Nephron progenitor cell (in vitro differentiated cells): ENCODE measurements around the gene EFHD1.
A peak's percentile ranks its signal among the peaks of the same experiment; 100 is the strongest.
"Not testable (repeated sequence)": the region's sequence is repeated elsewhere in the genome, so short reads cannot be mapped to it uniquely, and the experiment has no call there.

Experiments used
- DNase-seq: peaks from one replicate; pipeline ENCODE4 v3.0.0; 2021
- H3K27ac Mint-ChIP-seq: 2 replicates; pipeline ENCODE4 v1.8.0; 2021; ENCODE audit warnings: mild to moderate bottlenecking, moderate library complexity, mixed read lengths
- H3K27me3 Mint-ChIP-seq: 2 replicates; pipeline ENCODE4 v1.8.0; 2021; ENCODE audit warnings: mild to moderate bottlenecking, low read depth, mixed read lengths; ENCODE audit not compliant: poor library complexity
- H3K36me3 Mint-ChIP-seq: 2 replicates; pipeline ENCODE4 v1.8.0; 2021; ENCODE audit warnings: low read depth, mixed read lengths
- H3K4me1 Mint-ChIP-seq: 2 replicates; pipeline ENCODE4 v1.8.0; 2021; ENCODE audit warnings: mixed read lengths
- H3K4me3 Mint-ChIP-seq: 2 replicates; pipeline ENCODE4 v1.8.0; 2021; ENCODE audit warnings: mild to moderate bottlenecking, moderate library complexity, mixed read lengths
- H3K9me3 Mint-ChIP-seq: 2 replicates; pipeline ENCODE4 v1.8.0; 2021; ENCODE audit warnings: mild to moderate bottlenecking, moderate library complexity, mixed read lengths
- CTCF ChIP-seq: fragments of 200-600 bp; sonication (generic); IDR thresholded peaks from 2 replicates; pipeline ENCODE4 v1.5.0; 2021; ENCODE audit warnings: antibody characterized with exemption

The EFHD1 gene

GRCh38 chr2:232687382-232688160 lies 54.2 kb downstream of the EFHD1 start:
- no peak for DNase-seq
- peaks cover 15% of the 10 kb centered on the region for H3K27me3 Mint-ChIP-seq
- TF ChIP-seq CTCF, result no peak
- H3K27ac Mint-ChIP-seq, result no peak overlapping the region
- H3K4me3 Mint-ChIP-seq, result no peak overlapping the region
- H3K4me1 Mint-ChIP-seq, result no peaks in the 10 kb centered on the region
- no peaks in the 10 kb centered on the region for H3K9me3 Mint-ChIP-seq
- no peaks in the 10 kb centered on the region for H3K36me3 Mint-ChIP-seq

- no peak for TF ChIP-seq CTCF
- Mint-ChIP-seq H3K27me3 (peaks cover 10% of the 10 kb centered on the region), H3K36me3 (no peaks in the 10 kb centered on the region), H3K4me1 (no peaks in the 10 kb centered on the region), H3K9me3 (no peaks in the 10 kb centered on the region), H3K27ac (no peak overlapping the region), H3K4me3 (no peak overlapping the region)
- no peak for DNase-seq
These were observed 54.8 kb downstream of the EFHD1 start for GRCh38 chr2:232688201-232688600.

GRCh38 chr2:232689152-232689910 lies 55.9 kb downstream of the EFHD1 start:
- Mint-ChIP-seq H3K4me1 (no peaks in the 10 kb centered on the region), H3K27ac (no peak overlapping the region), H3K9me3 (no peaks in the 10 kb centered on the region), H3K4me3 (no peak overlapping the region), H3K36me3 (no peaks in the 10 kb centered on the region), H3K27me3 (no peaks in the 10 kb centered on the region)
- no peak for DNase-seq
- TF ChIP-seq CTCF, result no peak

- not testable (repeated sequence) for H3K27me3 Mint-ChIP-seq, H3K36me3 Mint-ChIP-seq, H3K4me1 Mint-ChIP-seq, H3K27ac Mint-ChIP-seq, DNase-seq, H3K4me3 Mint-ChIP-seq, H3K9me3 Mint-ChIP-seq
These were observed 57.7 kb downstream of the EFHD1 start for GRCh38 chr2:232691117-232691516.

GRCh38 chr2:232693344-232693743 lies 59.9 kb downstream of the EFHD1 start:
- no peak for TF ChIP-seq CTCF
- Mint-ChIP-seq H3K4me1 (peaks cover 10% of the 10 kb centered on the region), H3K27ac (no peak overlapping the region), H3K4me3 (no peak overlapping the region), H3K9me3 (no peaks in the 10 kb centered on the region), H3K36me3 (no peaks in the 10 kb centered on the region), H3K27me3 (no peaks in the 10 kb centered on the region)
- no peak for DNase-seq

GRCh38 chr2:232696609-232697058 lies 63.2 kb downstream of the EFHD1 start:
- TF ChIP-seq CTCF, result no peak
- peaks cover 34% of the 10 kb centered on the region for H3K4me1 Mint-ChIP-seq
- no peaks in the 10 kb centered on the region for H3K9me3 Mint-ChIP-seq
- H3K27ac Mint-ChIP-seq, result peak overlapping the region; percentile 42
- peaks cover 8% of the 10 kb centered on the region for H3K36me3 Mint-ChIP-seq
- no peak for DNase-seq
- H3K27me3 Mint-ChIP-seq, result no peaks in the 10 kb centered on the region
- peak overlapping the region; percentile 99 for H3K4me3 Mint-ChIP-seq
